Osteoblast (primary cell): Measurements from ENCODE around the gene TMEM94. TPM values are rescaled to one million over a fixed set of nuclear protein-coding genes. Genes with fewer than 3 reads are reported as not detected.

Experiments used
- DNase-seq: peaks from one replicate; pipeline ENCODE4 v3.0.0; 2011; ENCODE audit warnings: low spot score, mixed read lengths; ENCODE audit not compliant: insufficient read length; ENCODE audit errors: missing footprints
- H2AFZ ChIP-seq: 2 replicates; pipeline ENCODE4 v1.6.0; 2011; ENCODE audit warnings: mild to moderate bottlenecking, low read length
- H3K27ac ChIP-seq: 2 replicates; pipeline ENCODE4 v1.5.1; 2011; ENCODE audit warnings: mild to moderate bottlenecking, low read depth, low read length, moderate library complexity
- H3K27me3 ChIP-seq: 2 replicates; pipeline ENCODE4 v1.6.0; 2012; ENCODE audit warnings: mild to moderate bottlenecking, control low read depth, inconsistent platforms, low read length, moderate library complexity; ENCODE audit not compliant: insufficient read depth
- H3K36me3 ChIP-seq: 2 replicates; pipeline ENCODE4 v1.5.1; 2011; ENCODE audit warnings: mild to moderate bottlenecking, low read length, control low read depth, moderate library complexity; ENCODE audit not compliant: insufficient read depth
- H3K4me1 ChIP-seq: 2 replicates; pipeline ENCODE4 v1.5.1; 2011; ENCODE audit warnings: mild to moderate bottlenecking, low read length, control low read depth, moderate library complexity; ENCODE audit not compliant: insufficient read depth
- H3K4me2 ChIP-seq: 2 replicates; pipeline ENCODE4 v1.6.0; 2011; ENCODE audit warnings: mild to moderate bottlenecking, low read length; ENCODE audit not compliant: insufficient read depth
- H3K4me3 ChIP-seq: fragments of 200-600 bp; sonication (generic); 3 replicates; pipeline ENCODE4 v1.5.1; 2012; ENCODE audit warnings: mild to moderate bottlenecking, low read length, inconsistent platforms; ENCODE audit not compliant: insufficient read depth
- H3K79me2 ChIP-seq: 2 replicates; pipeline ENCODE4 v1.6.0; 2012; ENCODE audit warnings: mild to moderate bottlenecking, low read length, control low read depth, inconsistent platforms; ENCODE audit not compliant: insufficient read depth
- H3K9me3 ChIP-seq: 2 replicates; pipeline ENCODE4 v1.5.1; 2011; ENCODE audit warnings: low read depth, low read length, control low read depth
- H4K20me1 ChIP-seq: 2 replicates; pipeline ENCODE4 v1.6.0; 2012; ENCODE audit warnings: mild to moderate bottlenecking, low read length, control low read depth; ENCODE audit not compliant: insufficient read depth
- CTCF ChIP-seq: IDR thresholded peaks from 2 replicates; pipeline ENCODE4 v1.5.1; 2011; ENCODE audit warnings: mild to moderate bottlenecking, low read depth, low read length, moderate library complexity; ENCODE audit errors: extremely low read depth
- total RNA-seq: library from RNA; depleted of rRNA; stranded (reverse); fragments of >200 nt; gene quantifications from 2 replicates; pipeline ENCODE4 v1.2.3, GENCODE V29; 2012

Gene TMEM94
- total RNA-seq, 1 donor, result 38.0 TPM

- Histone ChIP-seq H3K36me3 (peaks cover 5% of the 10 kb centered on the region), H3K4me1 (no peaks in the 10 kb centered on the region), H2AFZ (no peak overlapping the region), H3K79me2 (peaks cover 2% of the 10 kb centered on the region), H3K27ac (no peak overlapping the region), H3K4me3 (no peak overlapping the region), H3K4me2 (no peak overlapping the region), H3K9me3 (no peaks in the 10 kb centered on the region), H3K27me3 (no peaks in the 10 kb centered on the region), H4K20me1 (peaks cover 22% of the 10 kb centered on the region)
- no peak for DNase-seq
- TF ChIP-seq CTCF, result no peak
Measured at GRCh38 chr17:75505152-75505409, 48.6 kb downstream of the TMEM94 start.

GRCh38 chr17:75505640-75506039 is 49.2 kb downstream of the TMEM94 start:
- Histone ChIP-seq H3K4me2 (no peak overlapping the region), H3K4me1 (no peaks in the 10 kb centered on the region), H3K9me3 (no peaks in the 10 kb centered on the region), H3K27ac (no peak overlapping the region), H4K20me1 (peaks cover 26% of the 10 kb centered on the region), H3K4me3 (no peak overlapping the region), H3K36me3 (peaks cover 4% of the 10 kb centered on the region), H3K27me3 (no peaks in the 10 kb centered on the region), H3K79me2 (peaks cover 2% of the 10 kb centered on the region), H2AFZ (no peak overlapping the region)
- DNase-seq, result no peak
- TF ChIP-seq CTCF, result no peak

- H3K4me3 ChIP-seq, result no peak overlapping the region
- H3K27ac ChIP-seq, result no peak overlapping the region
- H3K27me3 ChIP-seq, result no peaks in the 10 kb centered on the region
- no peak overlapping the region for H2AFZ ChIP-seq
- H4K20me1 ChIP-seq, result peaks cover 28% of the 10 kb centered on the region
- no peak for TF ChIP-seq CTCF
- H3K79me2 ChIP-seq, result peaks cover 2% of the 10 kb centered on the region
- no peak overlapping the region for H3K4me2 ChIP-seq
- H3K9me3 ChIP-seq, result no peaks in the 10 kb centered on the region
- H3K4me1 ChIP-seq, result no peaks in the 10 kb centered on the region
- no peak for DNase-seq
- peaks cover 4% of the 10 kb centered on the region for H3K36me3 ChIP-seq
Measured at GRCh38 chr17:75506134-75506533, 49.7 kb downstream of the TMEM94 start.

- H3K27ac ChIP-seq, result no peak overlapping the region
- no peak overlapping the region for H3K4me3 ChIP-seq
- H2AFZ ChIP-seq, result no peak overlapping the region
- no peaks in the 10 kb centered on the region for H3K27me3 ChIP-seq
- peaks cover 5% of the 10 kb centered on the region for H3K36me3 ChIP-seq
- TF ChIP-seq CTCF, result no peak
- peaks cover 9% of the 10 kb centered on the region for H3K79me2 ChIP-seq
- H3K4me1 ChIP-seq, result no peaks in the 10 kb centered on the region
- DNase-seq, result no peak
- H3K9me3 ChIP-seq, result no peaks in the 10 kb centered on the region
- peaks cover 35% of the 10 kb centered on the region for H4K20me1 ChIP-seq
- no peak overlapping the region for H3K4me2 ChIP-seq
Measured at GRCh38 chr17:75506888-75507287, 50.5 kb downstream of the TMEM94 start.
